HG02840 (cell line): ENCODE measurements around the gene SERPINC1.
"Not testable (repeated sequence)": the region's sequence is repeated elsewhere in the genome, so short reads cannot be mapped to it uniquely, and the experiment has no call there.

Experiments used
- ATAC-seq: cut with Tn5 transposase; IDR thresholded peaks from one replicate; pipeline ENCODE4 v1.9.1; 2021; ENCODE audit warnings: mild to moderate bottlenecking, moderate library complexity, moderate number of reproducible peaks; ENCODE audit not compliant: unreplicated experiment, low FRiP score

Gene SERPINC1

GRCh38 chr1:173894189-173894588 is 22.9 kb downstream of the SERPINC1 start:
- ATAC-seq, result no peak

GRCh38 chr1:173893611-173894010 is 23.5 kb downstream of the SERPINC1 start:
- no peak for ATAC-seq

- ATAC-seq, result no peak
Observed at GRCh38 chr1:173889885-173890284, 27.2 kb downstream of the SERPINC1 start.

- no peak for ATAC-seq
Observed at GRCh38 chr1:173888749-173889148, 28.4 kb downstream of the SERPINC1 start.

GRCh38 chr1:173887627-173888026 is 29.5 kb downstream of the SERPINC1 start:
- ATAC-seq, result no peak

- no peak for ATAC-seq
Observed at GRCh38 chr1:173886746-173887611, 30.1 kb downstream of the SERPINC1 start.

GRCh38 chr1:173884701-173885100 is 32.4 kb downstream of the SERPINC1 start:
- no peak for ATAC-seq

GRCh38 chr1:173881117-173881516 is 36.0 kb downstream of the SERPINC1 start:
- ATAC-seq, result not testable (repeated sequence)

GRCh38 chr1:173878251-173878650 is 38.9 kb downstream of the SERPINC1 start:
- no peak for ATAC-seq

- no peak for ATAC-seq
Observed at GRCh38 chr1:173876732-173877131, 40.4 kb downstream of the SERPINC1 start.

- no peak for ATAC-seq
Observed at GRCh38 chr1:173871500-173871899, 45.6 kb downstream of the SERPINC1 start.

- no peak for ATAC-seq
Observed at GRCh38 chr1:173871091-173871490, 46.0 kb downstream of the SERPINC1 start.

GRCh38 chr1:173870252-173871075 is 46.7 kb downstream of the SERPINC1 start:
- ATAC-seq, result no peak

- no peak for ATAC-seq
Observed at GRCh38 chr1:173869021-173869359, 48.1 kb downstream of the SERPINC1 start.

- peak; percentile 60 for ATAC-seq
Observed at GRCh38 chr1:173868266-173869020, 48.7 kb downstream of the SERPINC1 start, which contains the start of gene ZBTB37. Gene ZBTB37 (plus strand): TSS chr1:173868380. CDS start chr1:173870226, 1,846 bp downstream.

GRCh38 chr1:173867753-173868265 is 49.3 kb downstream of the SERPINC1 start, which contains the start of gene GAS5:
Gene GAS5 (minus strand): TSS chr1:173867989.
- ATAC-seq, result peak; percentile 73

- ATAC-seq, result no peak
Observed at GRCh38 chr1:173867141-173867752, 49.9 kb downstream of the SERPINC1 start.

GRCh38 chr1:173866413-173867115 is 50.6 kb downstream of the SERPINC1 start:
- no peak for ATAC-seq

GRCh38 chr1:173865468-173866164 is 51.5 kb downstream of the SERPINC1 start:
- ATAC-seq, result no peak
